ENCODE measurements around the gene ZC3H13. TPM values are rescaled to one million over a fixed set of nuclear protein-coding genes. Genes with fewer than 3 reads are reported as not detected.
A peak's percentile ranks its signal among the peaks of the same experiment; 100 is the strongest.

ZC3H13 gene
- total and polyA plus RNA-seq, 10 of the 15 experiments (the other 5 are each of a cell fraction or from before 2014, with no cell fraction given) = 10.0 to 55.9 (median 25.4) TPM

DNA sequence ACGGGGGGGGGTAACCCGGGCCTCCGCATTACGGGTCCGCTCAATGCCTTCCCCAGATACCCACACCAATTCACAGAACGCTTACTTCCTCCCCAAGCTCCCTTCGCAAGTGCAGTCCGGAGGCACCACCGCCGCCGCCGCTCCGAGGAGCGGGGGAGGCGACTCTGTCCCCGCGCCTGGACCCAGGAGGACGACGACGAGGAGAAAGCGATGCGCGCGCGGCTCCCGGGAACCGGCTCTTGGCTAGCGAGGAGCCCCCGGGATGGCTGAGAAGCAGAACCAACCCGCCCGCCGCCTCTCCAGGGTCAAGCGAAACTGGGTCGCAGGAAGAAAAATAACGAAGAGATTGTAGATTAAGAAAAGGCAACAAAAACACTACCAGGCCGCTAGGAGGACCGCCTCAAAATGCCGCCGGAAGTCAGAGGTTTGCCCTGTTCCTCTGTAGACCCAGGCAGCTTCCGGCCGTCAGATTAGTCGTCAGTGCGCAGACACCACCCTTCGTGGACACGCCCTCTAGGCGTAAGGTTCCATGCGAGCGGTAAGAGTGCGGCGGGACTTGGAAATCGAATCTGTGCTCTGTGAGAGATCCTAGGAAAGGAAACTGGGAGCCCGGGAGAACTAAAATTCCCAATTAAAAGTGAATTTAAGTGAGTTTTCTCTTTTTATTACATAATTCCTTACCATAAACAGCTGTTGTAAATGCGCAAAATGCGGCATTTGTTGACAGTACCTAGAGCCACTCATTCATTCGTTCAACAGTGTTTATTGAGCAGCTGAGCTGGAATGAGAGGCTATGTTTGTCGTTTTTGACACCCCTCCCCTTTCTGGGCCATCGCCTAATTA is at the start of gene ZC3H13 (continued):
- TF ChIP-seq, protein P1, sequence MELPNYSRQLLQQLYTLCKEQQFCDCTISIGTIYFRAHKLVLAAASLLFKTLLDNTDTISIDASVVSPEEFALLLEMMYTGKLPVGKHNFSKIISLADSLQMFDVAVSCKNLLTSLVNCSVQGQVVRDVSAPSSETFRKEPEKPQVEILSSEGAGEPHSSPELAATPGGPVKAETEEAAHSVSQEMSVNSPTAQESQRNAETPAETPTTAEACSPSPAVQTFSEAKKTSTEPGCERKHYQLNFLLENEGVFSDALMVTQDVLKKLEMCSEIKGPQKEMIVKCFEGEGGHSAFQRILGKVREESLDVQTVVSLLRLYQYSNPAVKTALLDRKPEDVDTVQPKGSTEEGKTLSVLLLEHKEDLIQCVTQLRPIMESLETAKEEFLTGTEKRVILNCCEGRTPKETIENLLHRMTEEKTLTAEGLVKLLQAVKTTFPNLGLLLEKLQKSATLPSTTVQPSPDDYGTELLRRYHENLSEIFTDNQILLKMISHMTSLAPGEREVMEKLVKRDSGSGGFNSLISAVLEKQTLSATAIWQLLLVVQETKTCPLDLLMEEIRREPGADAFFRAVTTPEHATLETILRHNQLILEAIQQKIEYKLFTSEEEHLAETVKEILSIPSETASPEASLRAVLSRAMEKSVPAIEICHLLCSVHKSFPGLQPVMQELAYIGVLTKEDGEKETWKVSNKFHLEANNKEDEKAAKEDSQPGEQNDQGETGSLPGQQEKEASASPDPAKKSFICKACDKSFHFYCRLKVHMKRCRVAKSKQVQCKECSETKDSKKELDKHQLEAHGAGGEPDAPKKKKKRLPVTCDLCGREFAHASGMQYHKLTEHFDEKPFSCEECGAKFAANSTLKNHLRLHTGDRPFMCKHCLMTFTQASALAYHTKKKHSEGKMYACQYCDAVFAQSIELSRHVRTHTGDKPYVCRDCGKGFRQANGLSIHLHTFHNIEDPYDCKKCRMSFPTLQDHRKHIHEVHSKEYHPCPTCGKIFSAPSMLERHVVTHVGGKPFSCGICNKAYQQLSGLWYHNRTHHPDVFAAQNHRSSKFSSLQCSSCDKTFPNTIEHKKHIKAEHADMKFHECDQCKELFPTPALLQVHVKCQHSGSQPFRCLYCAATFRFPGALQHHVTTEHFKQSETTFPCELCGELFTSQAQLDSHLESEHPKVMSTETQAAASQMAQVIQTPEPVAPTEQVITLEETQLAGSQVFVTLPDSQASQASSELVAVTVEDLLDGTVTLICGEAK (IDR thresholded peaks at IDR 0.05; ENCODE audit: borderline replicate concordance) = peak; percentile 93
- TF ChIP-seq, protein P2, sequence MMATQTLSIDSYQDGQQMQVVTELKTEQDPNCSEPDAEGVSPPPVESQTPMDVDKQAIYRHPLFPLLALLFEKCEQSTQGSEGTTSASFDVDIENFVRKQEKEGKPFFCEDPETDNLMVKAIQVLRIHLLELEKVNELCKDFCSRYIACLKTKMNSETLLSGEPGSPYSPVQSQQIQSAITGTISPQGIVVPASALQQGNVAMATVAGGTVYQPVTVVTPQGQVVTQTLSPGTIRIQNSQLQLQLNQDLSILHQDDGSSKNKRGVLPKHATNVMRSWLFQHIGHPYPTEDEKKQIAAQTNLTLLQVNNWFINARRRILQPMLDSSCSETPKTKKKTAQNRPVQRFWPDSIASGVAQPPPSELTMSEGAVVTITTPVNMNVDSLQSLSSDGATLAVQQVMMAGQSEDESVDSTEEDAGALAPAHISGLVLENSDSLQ (IDR thresholded peaks at IDR 0.05) = peak; percentile 79
- TF ChIP-seq NFYB (IDR thresholded peaks at IDR 0.05; ENCODE audit: insufficient read depth, low read depth, low read length) (no peak), CBX3 (IDR thresholded peaks at IDR 0.05; ENCODE audit: borderline replicate concordance, low read depth) (no peak), SUZ12 (IDR thresholded peaks at IDR 0.05; ENCODE audit: unreplicated experiment) (no peak), PML (IDR thresholded peaks at IDR 0.05; ENCODE audit: low read length) (peak; percentile 84), SMAD5 (IDR thresholded peaks at IDR 0.05; ENCODE audit: low read depth) (peak; percentile 85), SUPT20H (IDR thresholded peaks at IDR 0.05; ENCODE audit: borderline replicate concordance, control insufficient read depth, low read depth, low read length) (no peak), JUNB (IDR thresholded peaks at IDR 0.05) (peak; percentile 10; the same call in 1 of the 2 replicates)
- TF ChIP-seq, protein P3, sequence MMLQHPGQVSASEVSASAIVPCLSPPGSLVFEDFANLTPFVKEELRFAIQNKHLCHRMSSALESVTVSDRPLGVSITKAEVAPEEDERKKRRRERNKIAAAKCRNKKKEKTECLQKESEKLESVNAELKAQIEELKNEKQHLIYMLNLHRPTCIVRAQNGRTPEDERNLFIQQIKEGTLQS (IDR thresholded peaks at IDR 0.05; ENCODE audit: borderline replicate concordance, extremely low read depth, low read depth, low read length) = peak; percentile 65; the same call in 1 of the 2 replicates
